NCI-H526 treated with DMSO at 0.1 percent for 48 hours (cell line): ENCODE data around the gene FHIT.
"Not testable (repeated sequence)": the region's sequence is repeated elsewhere in the genome, so short reads cannot be mapped to it uniquely, and the experiment has no call there.

Experiments used
- DNase-seq: peaks from one replicate; lab custom pipeline; 2025; lab: John Stamatoyannopoulos, UW

Gene FHIT

GRCh38 chr3:60920519-60920918 is 330.7 kb downstream of the FHIT start:
- no peak for DNase-seq

- no peak for DNase-seq
Measured at GRCh38 chr3:60919296-60919695, 332.0 kb downstream of the FHIT start.

- DNase-seq: no peak
Measured at GRCh38 chr3:60917141-60917540, 334.1 kb downstream of the FHIT start.

- no peak for DNase-seq
Measured at GRCh38 chr3:60916546-60916945, 334.7 kb downstream of the FHIT start.

- no peak for DNase-seq
Measured at GRCh38 chr3:60913474-60913873, 337.8 kb downstream of the FHIT start.

GRCh38 chr3:60912876-60913275 is 338.4 kb downstream of the FHIT start:
- no peak for DNase-seq

- no peak for DNase-seq
Measured at GRCh38 chr3:60912142-60912541, 339.1 kb downstream of the FHIT start.

GRCh38 chr3:60909526-60909925 is 341.7 kb downstream of the FHIT start:
- no peak for DNase-seq

GRCh38 chr3:60906283-60906682 is 345.0 kb downstream of the FHIT start:
- DNase-seq: no peak

- no peak for DNase-seq
Measured at GRCh38 chr3:60898321-60898720, 352.9 kb downstream of the FHIT start.

- DNase-seq: no peak
Measured at GRCh38 chr3:60893946-60894345, 357.3 kb downstream of the FHIT start.

- DNase-seq: no peak
Measured at GRCh38 chr3:60890226-60890625, 361.0 kb downstream of the FHIT start.

GRCh38 chr3:60888952-60889351 is 362.3 kb downstream of the FHIT start:
- not testable (repeated sequence) for DNase-seq

GRCh38 chr3:60887574-60887973 is 363.7 kb downstream of the FHIT start:
- DNase-seq: no peak

- no peak for DNase-seq
Measured at GRCh38 chr3:60886518-60886917, 364.7 kb downstream of the FHIT start.

GRCh38 chr3:60884005-60884404 is 367.2 kb downstream of the FHIT start:
- no peak for DNase-seq

GRCh38 chr3:60877188-60877587 is 374.1 kb downstream of the FHIT start:
- DNase-seq: no peak

- no peak for DNase-seq
Measured at GRCh38 chr3:60870396-60870795, 380.9 kb downstream of the FHIT start.

- peak; percentile 94 for DNase-seq
Measured at GRCh38 chr3:60867200-60867599, 384.1 kb downstream of the FHIT start.

- no peak for DNase-seq
Measured at GRCh38 chr3:60856257-60857046, 394.8 kb downstream of the FHIT start.

- DNase-seq: no peak
Measured at GRCh38 chr3:60855250-60855649, 396.0 kb downstream of the FHIT start.

GRCh38 chr3:60854791-60855190 is 396.5 kb downstream of the FHIT start:
- no peak for DNase-seq

GRCh38 chr3:60847791-60848190 is 403.5 kb downstream of the FHIT start:
- no peak for DNase-seq

- no peak for DNase-seq
Measured at GRCh38 chr3:60844256-60844655, 407.0 kb downstream of the FHIT start.
